GM06990 (cell line): ENCODE results near the gene SIRT1.

Experiments
- DNase-seq: peaks from one replicate; pipeline ENCODE4 v3.0.0-alpha.2; 2011; ENCODE audit not compliant: insufficient read length; ENCODE audit errors: extremely low read depth
- H3K27me3 ChIP-seq: replicated peaks from 2 replicates; pipeline ENCODE4 v1.6.0; 2011; ENCODE audit warnings: low read length; ENCODE audit not compliant: control insufficient read depth, insufficient read depth
- H3K36me3 ChIP-seq: 2 replicates; pipeline ENCODE4 v1.5.1; 2011; ENCODE audit warnings: low read length; ENCODE audit not compliant: control insufficient read depth, insufficient read depth
- H3K4me3 ChIP-seq: replicated peaks from 2 replicates; pipeline ENCODE4 v1.5.1; 2011; ENCODE audit warnings: low read depth, mild to moderate bottlenecking, control low read depth, low read length
- CTCF ChIP-seq: IDR thresholded peaks from 2 replicates; pipeline ENCODE4 v1.5.1; 2011; ENCODE audit warnings: low read length, control low read depth, mild to moderate bottlenecking, inconsistent platforms; ENCODE audit not compliant: insufficient read depth, poor library complexity, severe bottlenecking

The SIRT1 gene

GRCh38 chr10:67926951-67927350, 42.5 kb downstream of the SIRT1 start:
- no peak for TF ChIP-seq CTCF
- no peaks in the 10 kb centered on the region; the same call in 1 of the 2 replicates for H3K36me3 ChIP-seq
- no peak for DNase-seq
- no peak overlapping the region for H3K4me3 ChIP-seq
- H3K27me3 ChIP-seq: no peaks in the 10 kb centered on the region

- no peak for DNase-seq
- peaks cover 3% of the 10 kb centered on the region; the same call in 1 of the 2 replicates for H3K36me3 ChIP-seq
- no peaks in the 10 kb centered on the region for H3K27me3 ChIP-seq
- no peak for TF ChIP-seq CTCF
- no peak overlapping the region for H3K4me3 ChIP-seq
Measured at GRCh38 chr10:67933199-67933598, 48.7 kb downstream of the SIRT1 start.

GRCh38 chr10:67934336-67934735, 49.9 kb downstream of the SIRT1 start:
- Histone ChIP-seq H3K4me3 (no peak overlapping the region), H3K36me3 (peaks cover 3% of the 10 kb centered on the region; the same call in 1 of the 2 replicates), H3K27me3 (no peaks in the 10 kb centered on the region)
- no peak for TF ChIP-seq CTCF
- DNase-seq: no peak

- TF ChIP-seq CTCF: no peak
- no peak for DNase-seq
- no peaks in the 10 kb centered on the region for H3K27me3 ChIP-seq
- no peak overlapping the region for H3K4me3 ChIP-seq
- H3K36me3 ChIP-seq: peaks cover 3% of the 10 kb centered on the region; the same call in 1 of the 2 replicates
Measured at GRCh38 chr10:67935223-67935622, 50.8 kb downstream of the SIRT1 start.

- no peak for TF ChIP-seq CTCF
- Histone ChIP-seq H3K4me3 (no peak overlapping the region), H3K36me3 (peaks cover 3% of the 10 kb centered on the region; the same call in 1 of the 2 replicates), H3K27me3 (no peaks in the 10 kb centered on the region)
- DNase-seq: no peak
Measured at GRCh38 chr10:67936416-67936815, 52.0 kb downstream of the SIRT1 start.

GRCh38 chr10:67943917-67944316, 59.5 kb downstream of the SIRT1 start:
- DNase-seq: no peak
- TF ChIP-seq CTCF: no peak
- H3K36me3 ChIP-seq: peaks cover 4% of the 10 kb centered on the region
- no peaks in the 10 kb centered on the region for H3K27me3 ChIP-seq
- H3K4me3 ChIP-seq: no peak overlapping the region
